ENCODE data around the gene SNX5. TPM values are rescaled to one million over a fixed set of nuclear protein-coding genes. Genes with fewer than 3 reads are reported as not detected.

Gene SNX5
- polyA plus RNA-seq, 4 donors: 67.8 to 295 (median 79.1) TPM

- H3K36me3 ChIP-seq (ENCODE audit: control insufficient read depth in 3 of 3, insufficient read depth in 2 of 3, low read depth in 1 of 3, low read length in 3 of 3): no peaks in the 10 kb centered on the region
- no peak overlapping the region for H3K4me3 ChIP-seq (ENCODE audit: low read depth in 1 of 3, low read length in 3 of 3)
- H3K9me3 ChIP-seq (ENCODE audit: control insufficient read depth in 2 of 2, insufficient read depth in 1 of 2, low read depth in 1 of 2, low read length in 1 of 2): no peaks in the 10 kb centered on the region
- FAIRE-seq: no peak
- no peak overlapping the region for H3K27ac ChIP-seq (ENCODE audit: low read depth in 1 of 3, low read length in 2 of 3)
- DNase-seq: no peak
- 87 to 93% (median 90%) methylated on average over 7 of the region's 7 CpGs for WGBS, 3 donors
- no peaks in the 10 kb centered on the region for H3K4me1 ChIP-seq (ENCODE audit: control insufficient read depth in 3 of 3, insufficient read depth in 2 of 3, low read depth in 1 of 3, low read length in 2 of 3)
- H3K27me3 ChIP-seq (ENCODE audit: control insufficient read depth in 3 of 3, insufficient read depth in 3 of 3, low read length in 3 of 3): no peaks in the 10 kb centered on the region
These were observed 63.0 kb downstream of the SNX5 start for GRCh38 chr20:17905544-17905943.

DNA sequence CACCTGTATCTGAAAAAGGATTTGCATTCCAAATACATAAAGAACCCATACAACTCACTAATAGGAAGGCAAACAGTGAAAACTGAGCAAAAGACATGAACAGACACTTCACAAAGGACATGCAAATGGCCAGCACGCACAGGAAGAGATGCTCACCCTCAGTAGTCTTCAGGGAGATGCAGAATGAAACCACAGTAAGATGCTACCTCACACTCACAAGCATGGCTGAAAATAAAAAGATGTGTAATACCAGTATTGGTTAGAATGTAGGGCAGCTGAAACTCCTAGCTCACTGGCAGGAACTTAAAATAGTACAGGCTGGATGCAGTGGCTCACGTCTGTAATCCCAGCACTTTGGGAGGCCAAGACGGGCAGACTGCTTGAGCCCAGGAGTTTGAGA is 64.6 kb downstream of the SNX5 start:
- no peak overlapping the region for H3K27ac ChIP-seq (ENCODE audit: low read depth in 1 of 3, low read length in 2 of 3)
- H3K4me1 ChIP-seq (ENCODE audit: control insufficient read depth in 3 of 3, insufficient read depth in 2 of 3, low read depth in 1 of 3, low read length in 2 of 3): no peaks in the 10 kb centered on the region
- 68 to 84% (median 74%) methylated on average over 3 of the region's 3 CpGs for WGBS, 3 donors
- H3K9me3 ChIP-seq (ENCODE audit: control insufficient read depth in 2 of 2, insufficient read depth in 1 of 2, low read depth in 1 of 2, low read length in 1 of 2): no peaks in the 10 kb centered on the region
- no peaks in the 10 kb centered on the region for H3K36me3 ChIP-seq (ENCODE audit: control insufficient read depth in 3 of 3, insufficient read depth in 2 of 3, low read depth in 1 of 3, low read length in 3 of 3)
- no peak for DNase-seq
- H3K27me3 ChIP-seq (ENCODE audit: control insufficient read depth in 3 of 3, insufficient read depth in 3 of 3, low read length in 3 of 3): no peaks in the 10 kb centered on the region
- H3K4me3 ChIP-seq (ENCODE audit: low read depth in 1 of 3, low read length in 3 of 3): no peak overlapping the region
- no peak for FAIRE-seq

- FAIRE-seq: no peak
- H3K4me1 ChIP-seq (ENCODE audit: control insufficient read depth in 3 of 3, insufficient read depth in 2 of 3, low read depth in 1 of 3, low read length in 2 of 3): no peaks in the 10 kb centered on the region
- no peak for DNase-seq
- H3K27ac ChIP-seq (ENCODE audit: low read depth in 1 of 3, low read length in 2 of 3): no peak overlapping the region
- H3K36me3 ChIP-seq (ENCODE audit: control insufficient read depth in 3 of 3, insufficient read depth in 2 of 3, low read depth in 1 of 3, low read length in 3 of 3): no peaks in the 10 kb centered on the region
- no peak overlapping the region for H3K4me3 ChIP-seq (ENCODE audit: low read depth in 1 of 3, low read length in 3 of 3)
- WGBS, 3 donors: 73 to 88% (median 78%) methylated on average over 4 of the region's 4 CpGs
- peaks cover 0 to 4% of the 10 kb centered on the region in 2 donors for H3K9me3 ChIP-seq (ENCODE audit: control insufficient read depth in 2 of 2, insufficient read depth in 1 of 2, low read depth in 1 of 2, low read length in 1 of 2)
- H3K27me3 ChIP-seq (ENCODE audit: control insufficient read depth in 3 of 3, insufficient read depth in 3 of 3, low read length in 3 of 3): no peaks in the 10 kb centered on the region
These were observed 66.0 kb downstream of the SNX5 start for GRCh38 chr20:17902531-17903083.

DNA sequence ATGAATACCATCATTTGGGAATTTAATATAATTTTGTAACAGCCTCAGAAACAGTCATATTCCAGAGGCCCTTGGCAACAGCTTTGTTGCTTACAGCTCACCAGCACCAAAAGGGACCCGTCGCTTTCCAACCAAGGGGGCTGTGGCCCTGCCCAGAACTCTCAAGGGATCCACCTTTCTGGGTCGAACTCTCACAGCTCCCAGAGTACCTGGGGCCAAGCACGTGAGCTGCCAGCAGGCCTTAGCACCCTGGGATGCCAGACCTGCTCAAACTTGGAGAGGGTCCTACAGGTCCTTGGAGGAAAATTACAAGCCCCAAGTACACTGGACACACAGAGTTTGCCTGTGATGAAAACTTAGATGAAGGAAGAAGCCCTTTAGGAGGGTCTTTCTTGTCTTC is 66.6 kb downstream of the SNX5 start:
- WGBS, 3 donors: 82 to 88% (median 82%) methylated on average over 4 of the region's 4 CpGs
- H3K4me3 ChIP-seq (ENCODE audit: low read depth in 1 of 3, low read length in 3 of 3): no peak overlapping the region
- no peaks in the 10 kb centered on the region for H3K4me1 ChIP-seq (ENCODE audit: control insufficient read depth in 3 of 3, insufficient read depth in 2 of 3, low read depth in 1 of 3, low read length in 2 of 3)
- no peak overlapping the region for H3K27ac ChIP-seq (ENCODE audit: low read depth in 1 of 3, low read length in 2 of 3)
- H3K9me3 ChIP-seq (ENCODE audit: control insufficient read depth in 2 of 2, insufficient read depth in 1 of 2, low read depth in 1 of 2, low read length in 1 of 2): peaks cover 0 to 4% of the 10 kb centered on the region in 2 donors
- no peak for DNase-seq
- no peaks in the 10 kb centered on the region for H3K27me3 ChIP-seq (ENCODE audit: control insufficient read depth in 3 of 3, insufficient read depth in 3 of 3, low read length in 3 of 3)
- H3K36me3 ChIP-seq (ENCODE audit: control insufficient read depth in 3 of 3, insufficient read depth in 2 of 3, low read depth in 1 of 3, low read length in 3 of 3): no peaks in the 10 kb centered on the region
- FAIRE-seq: no peak

- FAIRE-seq (no peak), DNase-seq (peak; percentile 81 to 84)
- Histone ChIP-seq H3K4me3 (ENCODE audit: low read depth in 1 of 3, low read length in 3 of 3) (no peak overlapping the region), H3K4me1 (ENCODE audit: control insufficient read depth in 3 of 3, insufficient read depth in 2 of 3, low read depth in 1 of 3, low read length in 2 of 3) (peaks cover 0 to 8% (median 0%) of the 10 kb centered on the region in 3 donors), H3K9me3 (ENCODE audit: control insufficient read depth in 2 of 2, insufficient read depth in 1 of 2, low read depth in 1 of 2, low read length in 1 of 2) (peaks cover 0 to 4% of the 10 kb centered on the region in 2 donors), H3K36me3 (ENCODE audit: control insufficient read depth in 3 of 3, insufficient read depth in 2 of 3, low read depth in 1 of 3, low read length in 3 of 3) (no peaks in the 10 kb centered on the region), H3K27me3 (ENCODE audit: control insufficient read depth in 3 of 3, insufficient read depth in 3 of 3, low read length in 3 of 3) (no peaks in the 10 kb centered on the region), H3K27ac (ENCODE audit: low read depth in 1 of 3, low read length in 2 of 3) (no peak overlapping the region)
- WGBS, 3 donors: 49 to 55% (median 52%) methylated on average over 7 of the region's 7 CpGs
These were observed 70.0 kb downstream of the SNX5 start for GRCh38 chr20:17898548-17898994.

DNA sequence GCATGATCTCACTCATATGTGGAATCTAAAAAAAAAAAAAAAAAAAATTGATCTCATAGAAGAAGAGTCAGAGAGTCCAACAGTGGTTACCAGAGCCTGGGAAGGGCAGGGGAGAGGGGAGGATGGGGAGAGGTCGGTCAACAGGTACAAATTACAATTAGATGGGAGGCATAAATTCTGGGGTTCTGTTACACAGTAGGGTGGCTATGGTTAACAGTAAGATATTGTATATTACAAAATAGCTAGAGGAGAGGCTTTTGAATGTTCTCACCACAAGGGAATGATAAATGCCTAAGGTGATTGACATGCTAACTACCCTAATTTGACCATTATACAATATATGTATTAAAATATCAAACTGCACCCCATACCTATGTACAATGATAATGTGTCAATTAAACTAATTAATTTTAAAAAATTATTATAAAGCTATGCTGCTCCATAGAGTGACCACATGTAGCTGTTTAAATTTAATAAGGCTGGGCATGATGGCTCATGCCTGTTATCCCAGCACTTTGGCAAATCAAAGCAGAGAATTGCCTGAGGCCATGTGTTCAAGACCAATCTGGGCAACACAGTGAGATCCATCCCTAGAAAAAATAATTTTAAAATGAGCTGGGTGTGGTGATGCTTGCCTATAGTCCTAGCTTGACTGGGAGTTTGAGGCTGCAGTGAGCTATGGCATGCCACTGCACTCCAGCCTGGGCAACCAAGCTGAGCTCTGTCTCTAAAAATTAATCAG is 70.9 kb downstream of the SNX5 start:
- no peak for DNase-seq
- no peak overlapping the region for H3K27ac ChIP-seq (ENCODE audit: low read depth in 1 of 3, low read length in 2 of 3)
- 76 to 82% (median 81%) methylated on average over 1 of the region's 1 CpG for WGBS, 3 donors
- H3K9me3 ChIP-seq (ENCODE audit: control insufficient read depth in 2 of 2, insufficient read depth in 1 of 2, low read depth in 1 of 2, low read length in 1 of 2): peaks cover 0 to 4% of the 10 kb centered on the region in 2 donors
- FAIRE-seq: no peak
- H3K4me3 ChIP-seq (ENCODE audit: low read depth in 1 of 3, low read length in 3 of 3): no peak overlapping the region
- no peaks in the 10 kb centered on the region for H3K36me3 ChIP-seq (ENCODE audit: control insufficient read depth in 3 of 3, insufficient read depth in 2 of 3, low read depth in 1 of 3, low read length in 3 of 3)
- peaks cover 0 to 8% (median 0%) of the 10 kb centered on the region in 3 donors for H3K4me1 ChIP-seq (ENCODE audit: control insufficient read depth in 3 of 3, insufficient read depth in 2 of 3, low read depth in 1 of 3, low read length in 2 of 3)
- no peaks in the 10 kb centered on the region for H3K27me3 ChIP-seq (ENCODE audit: control insufficient read depth in 3 of 3, insufficient read depth in 3 of 3, low read length in 3 of 3)

- H3K27me3 ChIP-seq (ENCODE audit: control insufficient read depth in 3 of 3, insufficient read depth in 3 of 3, low read length in 3 of 3): no peaks in the 10 kb centered on the region
- peak in 1 of 2 donors; percentile 57 for DNase-seq
- WGBS, 3 donors: 61 to 69% (median 61%) methylated on average over 3 of the region's 3 CpGs
- H3K36me3 ChIP-seq (ENCODE audit: control insufficient read depth in 3 of 3, insufficient read depth in 2 of 3, low read depth in 1 of 3, low read length in 3 of 3): no peaks in the 10 kb centered on the region
- H3K9me3 ChIP-seq (ENCODE audit: control insufficient read depth in 2 of 2, insufficient read depth in 1 of 2, low read depth in 1 of 2, low read length in 1 of 2): peaks cover 0 to 4% of the 10 kb centered on the region in 2 donors
- H3K4me1 ChIP-seq (ENCODE audit: control insufficient read depth in 3 of 3, insufficient read depth in 2 of 3, low read depth in 1 of 3, low read length in 2 of 3): peaks cover 0 to 8% (median 0%) of the 10 kb centered on the region in 3 donors
- no peak for FAIRE-seq
- H3K27ac ChIP-seq (ENCODE audit: low read depth in 1 of 3, low read length in 2 of 3): peak overlapping the region in 1 of 3 donors; percentile 3
- H3K4me3 ChIP-seq (ENCODE audit: low read depth in 1 of 3, low read length in 3 of 3): no peak overlapping the region
These were observed 71.7 kb downstream of the SNX5 start for GRCh38 chr20:17896771-17897369.

GRCh38 chr20:17896193-17896723 is 72.3 kb downstream of the SNX5 start:
- H3K27me3 ChIP-seq (ENCODE audit: control insufficient read depth in 3 of 3, insufficient read depth in 3 of 3, low read length in 3 of 3): no peaks in the 10 kb centered on the region
- H3K4me1 ChIP-seq (ENCODE audit: control insufficient read depth in 3 of 3, insufficient read depth in 2 of 3, low read depth in 1 of 3, low read length in 2 of 3): peaks cover 0 to 8% (median 0%) of the 10 kb centered on the region in 3 donors
- no peak for FAIRE-seq
- no peak for DNase-seq
- peaks cover 0 to 4% of the 10 kb centered on the region in 2 donors for H3K9me3 ChIP-seq (ENCODE audit: control insufficient read depth in 2 of 2, insufficient read depth in 1 of 2, low read depth in 1 of 2, low read length in 1 of 2)
- H3K27ac ChIP-seq (ENCODE audit: low read depth in 1 of 3, low read length in 2 of 3): peak overlapping the region; percentile 8 to 76 (median 32)
- no peak overlapping the region for H3K4me3 ChIP-seq (ENCODE audit: low read depth in 1 of 3, low read length in 3 of 3)
- 38 to 57% (median 51%) methylated on average over 9 of the region's 9 CpGs for WGBS, 3 donors
- H3K36me3 ChIP-seq (ENCODE audit: control insufficient read depth in 3 of 3, insufficient read depth in 2 of 3, low read depth in 1 of 3, low read length in 3 of 3): no peaks in the 10 kb centered on the region

Data from small intestine (tissue), 7 donors.